Measurements from ENCODE around the gene CCDC148.

- TF ChIP-seq, protein P1, sequence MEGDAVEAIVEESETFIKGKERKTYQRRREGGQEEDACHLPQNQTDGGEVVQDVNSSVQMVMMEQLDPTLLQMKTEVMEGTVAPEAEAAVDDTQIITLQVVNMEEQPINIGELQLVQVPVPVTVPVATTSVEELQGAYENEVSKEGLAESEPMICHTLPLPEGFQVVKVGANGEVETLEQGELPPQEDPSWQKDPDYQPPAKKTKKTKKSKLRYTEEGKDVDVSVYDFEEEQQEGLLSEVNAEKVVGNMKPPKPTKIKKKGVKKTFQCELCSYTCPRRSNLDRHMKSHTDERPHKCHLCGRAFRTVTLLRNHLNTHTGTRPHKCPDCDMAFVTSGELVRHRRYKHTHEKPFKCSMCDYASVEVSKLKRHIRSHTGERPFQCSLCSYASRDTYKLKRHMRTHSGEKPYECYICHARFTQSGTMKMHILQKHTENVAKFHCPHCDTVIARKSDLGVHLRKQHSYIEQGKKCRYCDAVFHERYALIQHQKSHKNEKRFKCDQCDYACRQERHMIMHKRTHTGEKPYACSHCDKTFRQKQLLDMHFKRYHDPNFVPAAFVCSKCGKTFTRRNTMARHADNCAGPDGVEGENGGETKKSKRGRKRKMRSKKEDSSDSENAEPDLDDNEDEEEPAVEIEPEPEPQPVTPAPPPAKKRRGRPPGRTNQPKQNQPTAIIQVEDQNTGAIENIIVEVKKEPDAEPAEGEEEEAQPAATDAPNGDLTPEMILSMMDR (IDR thresholded peaks at IDR 0.05; ENCODE audit: insufficient read depth, low read depth, low read length): no peak
- TF ChIP-seq EZH2 (IDR thresholded peaks at IDR 0.05; ENCODE audit: insufficient read depth, low read length): no peak
Measured at GRCh38 chr2:158138255-158138654, 318.3 kb downstream of the CCDC148 start.
